ENCODE measurements around the gene SMKR1. TPM values are rescaled to one million over a fixed set of nuclear protein-coding genes. Genes with fewer than 3 reads are reported as not detected.
A peak's percentile ranks its signal among the peaks of the same experiment; 100 is the strongest.
"Not testable (repeated sequence)": the region's sequence is repeated elsewhere in the genome, so short reads cannot be mapped to it uniquely, and the experiment has no call there.

The SMKR1 gene
- total RNA-seq: 0.09 and 0.17 TPM in 2 replicates

- DNase-seq: peak; percentile 69
Observed at GRCh38 chr7:129501760-129502707, at the start of gene SMKR1. TSS of gene SMKR1 (plus strand) at chr7:129502531. CDS start at chr7:129502825, 294 bp downstream.

- DNase-seq: no peak
Observed at GRCh38 chr7:129452589-129453231, 49.6 kb upstream of the SMKR1 start.

GRCh38 chr7:129453510-129454248 is 48.7 kb upstream of the SMKR1 start:
- no peak for DNase-seq

- no peak for DNase-seq
Observed at GRCh38 chr7:129454249-129454551, 48.1 kb upstream of the SMKR1 start.

- DNase-seq: no peak
Observed at GRCh38 chr7:129456421-129456820, 45.9 kb upstream of the SMKR1 start.

GRCh38 chr7:129457101-129457500 is 45.2 kb upstream of the SMKR1 start:
- no peak for DNase-seq

- no peak for DNase-seq
Observed at GRCh38 chr7:129458171-129458570, 44.2 kb upstream of the SMKR1 start.

GRCh38 chr7:129461809-129462208 is 40.5 kb upstream of the SMKR1 start:
- no peak for DNase-seq

GRCh38 chr7:129462420-129462819 is 39.9 kb upstream of the SMKR1 start:
- DNase-seq: no peak

GRCh38 chr7:129464194-129464593 is 38.1 kb upstream of the SMKR1 start:
- no peak for DNase-seq

GRCh38 chr7:129465080-129465479 is 37.3 kb upstream of the SMKR1 start:
- no peak for DNase-seq

GRCh38 chr7:129466796-129467195 is 35.5 kb upstream of the SMKR1 start:
- peak; percentile 7 for DNase-seq

GRCh38 chr7:129468087-129468486 is 34.2 kb upstream of the SMKR1 start:
- DNase-seq: no peak

GRCh38 chr7:129468547-129468946 is 33.8 kb upstream of the SMKR1 start:
- DNase-seq: no peak

GRCh38 chr7:129469930-129470329 is 32.4 kb upstream of the SMKR1 start:
- DNase-seq: no peak

- DNase-seq: no peak
Observed at GRCh38 chr7:129470411-129470810, 31.9 kb upstream of the SMKR1 start.

GRCh38 chr7:129471402-129471827 is 30.9 kb upstream of the SMKR1 start:
- DNase-seq: no peak

- not testable (repeated sequence) for DNase-seq
Observed at GRCh38 chr7:129475931-129476330, 26.4 kb upstream of the SMKR1 start.

- not testable (repeated sequence) for DNase-seq
Observed at GRCh38 chr7:129476398-129476797, 25.9 kb upstream of the SMKR1 start.

- DNase-seq: no peak
Observed at GRCh38 chr7:129479831-129480230, 22.5 kb upstream of the SMKR1 start.

GRCh38 chr7:129480674-129481363 is 21.5 kb upstream of the SMKR1 start:
- DNase-seq: no peak

- DNase-seq: not testable (repeated sequence)
Observed at GRCh38 chr7:129481376-129481775, 21.0 kb upstream of the SMKR1 start.

GRCh38 chr7:129482781-129483180 is 19.6 kb upstream of the SMKR1 start:
- DNase-seq: no peak

All from dermis blood vessel endothelial cell (primary cell).